Suprapubic skin (tissue), 4 donors: ENCODE results near the gene ACKR1. TPM values are rescaled to one million over a fixed set of nuclear protein-coding genes. Genes with fewer than 3 reads are reported as not detected.

Source experiments
- DNase-seq, 2 donors: peaks; one replicate each; pipeline ENCODE4 v3.0.0-alpha.2; 2019; ENCODE audit warnings: low spot score in 2 of 2
- H3K27ac ChIP-seq: fragments of 200-600 bp; sonication (generic); one replicate; pipeline ENCODE4 v1.5.1; 2019
- H3K27me3 ChIP-seq: fragments of 200-600 bp; sonication (generic); one replicate; pipeline ENCODE4 v1.5.1; 2019
- H3K36me3 ChIP-seq: fragments of 200-600 bp; sonication (generic); one replicate; pipeline ENCODE4 v1.5.1; 2019
- H3K4me1 ChIP-seq: fragments of 200-600 bp; sonication (generic); one replicate; pipeline ENCODE4 v1.5.1; 2019
- H3K4me3 ChIP-seq: fragments of 200-600 bp; sonication (generic); one replicate; pipeline ENCODE4 v1.5.1; 2019; ENCODE audit warnings: mild to moderate bottlenecking
- H3K9me3 ChIP-seq: fragments of 200-600 bp; sonication (generic); one replicate; pipeline ENCODE4 v1.5.1; 2019
- CTCF ChIP-seq, 2 donors: fragments of 200-600 bp in 1 of 2; fragments of 450-650 bp in 1 of 2; sonication (generic) in 1 of 2; IDR thresholded peaks; one replicate each; pipeline ENCODE4 v1.5.1; 2016 to 2019; ENCODE audit warnings: antibody characterized with exemption in 2 of 2, mild to moderate bottlenecking in 1 of 2, moderate library complexity in 1 of 2
- EP300 ChIP-seq: sonication (generic); formaldehyde crosslinking; IDR thresholded peaks from one replicate; pipeline ENCODE4 v1.6.1; 2017; ENCODE audit warnings: antibody characterized with exemption
- POLR2A ChIP-seq, 2 donors: fragments of 450-650 bp; IDR thresholded peaks; one replicate each; pipeline ENCODE4 v1.6.1; 2017; ENCODE audit warnings: antibody characterized with exemption in 2 of 2, mild to moderate bottlenecking in 2 of 2, moderate library complexity in 2 of 2
- POLR2AphosphoS5 ChIP-seq, 3 donors: sonication (generic); formaldehyde crosslinking; IDR thresholded peaks; one replicate each; pipeline ENCODE4 v1.6.1; 2017; ENCODE audit warnings: antibody characterized with exemption in 3 of 3
- WGBS: methylation state at CpG from one replicate; pipeline ENCODE4 v1.1.5; 2018; 5-methylcytosine and 5-hydroxymethylcytosine counted together
- total RNA-seq, 4 donors: library from RNA; depleted of rRNA; stranded (reverse); fragments of >200 nt; gene quantifications; one replicate each; pipeline ENCODE4 v1.1.0, GENCODE V29; 2016

The ACKR1 gene
- total RNA-seq, 4 donors from 2014 or later: 34.7 to 117 (median 41.4) TPM

- Histone ChIP-seq H3K4me1 (no peaks in the 10 kb centered on the region), H3K27me3 (no peaks in the 10 kb centered on the region), H3K36me3 (no peaks in the 10 kb centered on the region), H3K4me3 (no peak overlapping the region), H3K9me3 (no peaks in the 10 kb centered on the region), H3K27ac (no peak overlapping the region)
- DNase-seq: no peak
- 39% methylated on average over 1 of the region's 1 CpG for WGBS
- TF ChIP-seq POLR2AphosphoS5 (IDR thresholded peaks at IDR 0.05): no peak
- TF ChIP-seq EP300: no peak
- TF ChIP-seq CTCF (IDR thresholded peaks at IDR 0.05): no peak
- no peak for TF ChIP-seq POLR2A (IDR thresholded peaks at IDR 0.05)
Measured at GRCh38 chr1:159248311-159248710, 43.6 kb downstream of the ACKR1 start.

- 73% methylated on average over 8 of the region's 8 CpGs for WGBS
- no peak for DNase-seq
- H3K4me1 ChIP-seq: no peaks in the 10 kb centered on the region
Measured at GRCh38 chr1:159250638-159251216, 46.1 kb downstream of the ACKR1 start.

More at GRCh38 chr1:159250638-159251216, 46.1 kb downstream of the ACKR1 start:
- no peak overlapping the region for H3K4me3 ChIP-seq
- no peaks in the 10 kb centered on the region for H3K36me3 ChIP-seq
- no peak for TF ChIP-seq EP300
- TF ChIP-seq CTCF (IDR thresholded peaks at IDR 0.05): no peak
- no peak overlapping the region for H3K27ac ChIP-seq
- H3K27me3 ChIP-seq: no peaks in the 10 kb centered on the region
- H3K9me3 ChIP-seq: no peaks in the 10 kb centered on the region

Other genes starting within 250 kb of the ACKR1 start
- gene IFI16, start 195.0 kb upstream of the ACKR1 start, total RNA-seq: 10 to 100 TPM; 52.3 to 70.4 (median 66.0) TPM
- gene AIM2, start 128.1 kb upstream of the ACKR1 start, total RNA-seq: not detected
- 1 to 10 TPM; 4.3 to 9.8 (median 7.9) TPM for gene CADM3, start 33.3 kb upstream of the ACKR1 start, total RNA-seq
- 10 to 100 TPM; 14.3 to 36.9 (median 24.6) TPM for gene FCER1A, start 97.5 kb downstream of the ACKR1 start, total RNA-seq
- gene OR10J4, start 227.3 kb downstream of the ACKR1 start, total RNA-seq: not detected
- not detected for gene OR10J1, start 234.8 kb downstream of the ACKR1 start, total RNA-seq